Neural crest cell (in vitro differentiated cells): ENCODE results near the gene NRXN3. TPM values are rescaled to one million over a fixed set of nuclear protein-coding genes. Genes with fewer than 3 reads are reported as not detected.

Experiments
- DNase-seq: peaks from one replicate; pipeline ENCODE4 v3.0.0; 2021; ENCODE audit warnings: low read depth, mixed read lengths, low spot score
- H3K27ac Mint-ChIP-seq: one replicate; pipeline ENCODE4 v1.8.0; 2021; ENCODE audit warnings: mild to moderate bottlenecking, mixed read lengths; ENCODE audit not compliant: unreplicated experiment
- H3K27me3 Mint-ChIP-seq: 2 replicates; pipeline ENCODE4 v1.8.0; 2021; ENCODE audit warnings: low read depth, mild to moderate bottlenecking, mixed read lengths
- H3K36me3 Mint-ChIP-seq: 2 replicates; pipeline ENCODE4 v1.8.0; 2021; ENCODE audit warnings: low read depth, mild to moderate bottlenecking, mixed read lengths
- H3K4me1 Mint-ChIP-seq: 2 replicates; pipeline ENCODE4 v1.8.0; 2021; ENCODE audit warnings: mixed read lengths
- H3K4me3 Mint-ChIP-seq: one replicate; pipeline ENCODE4 v1.8.0; 2021; ENCODE audit warnings: mild to moderate bottlenecking, mixed read lengths
- H3K9me3 Mint-ChIP-seq: 2 replicates; pipeline ENCODE4 v1.8.0; 2021; ENCODE audit warnings: mixed read lengths
- CTCF ChIP-seq: fragments of 200-600 bp; sonication (generic); conservative IDR thresholded peaks from 2 replicates; pipeline ENCODE4 v1.5.0; 2021; ENCODE audit warnings: antibody characterized with exemption, mild to moderate bottlenecking
- total RNA-seq: library from RNA; stranded (reverse); gene quantifications from 2 replicates; pipeline ENCODE4 v1.2.1, GENCODE V29; 2021

The NRXN3 gene
- total RNA-seq, 1 donor from 2014 or later, result 2.5 TPM

- H3K4me3 Mint-ChIP-seq, result no peak overlapping the region
- TF ChIP-seq CTCF, result no peak
- no peak for DNase-seq
- no peak overlapping the region for H3K27ac Mint-ChIP-seq
- H3K27me3 Mint-ChIP-seq, result no peaks in the 10 kb centered on the region
- peaks cover 21% of the 10 kb centered on the region for H3K4me1 Mint-ChIP-seq
- H3K9me3 Mint-ChIP-seq, result peaks cover 5% of the 10 kb centered on the region
- no peaks in the 10 kb centered on the region for H3K36me3 Mint-ChIP-seq
These were observed 487.3 kb downstream of the NRXN3 start for GRCh38 chr14:78657451-78657850.

GRCh38 chr14:78664841-78665240 is 494.7 kb downstream of the NRXN3 start:
- no peaks in the 10 kb centered on the region for H3K27me3 Mint-ChIP-seq
- TF ChIP-seq CTCF, result no peak
- H3K27ac Mint-ChIP-seq, result no peak overlapping the region
- no peaks in the 10 kb centered on the region for H3K4me1 Mint-ChIP-seq
- no peak overlapping the region for H3K4me3 Mint-ChIP-seq
- H3K9me3 Mint-ChIP-seq, result no peaks in the 10 kb centered on the region
- DNase-seq, result no peak
- no peaks in the 10 kb centered on the region for H3K36me3 Mint-ChIP-seq

GRCh38 chr14:78666336-78667056 is 496.3 kb downstream of the NRXN3 start:
- no peaks in the 10 kb centered on the region for H3K36me3 Mint-ChIP-seq
- H3K4me1 Mint-ChIP-seq, result no peaks in the 10 kb centered on the region
- H3K27me3 Mint-ChIP-seq, result no peaks in the 10 kb centered on the region
- H3K27ac Mint-ChIP-seq, result no peak overlapping the region
- H3K9me3 Mint-ChIP-seq, result no peaks in the 10 kb centered on the region
- TF ChIP-seq CTCF, result no peak
- H3K4me3 Mint-ChIP-seq, result no peak overlapping the region
- no peak for DNase-seq

- H3K4me1 Mint-ChIP-seq, result no peaks in the 10 kb centered on the region
- H3K4me3 Mint-ChIP-seq, result no peak overlapping the region
- TF ChIP-seq CTCF, result no peak
- no peaks in the 10 kb centered on the region for H3K36me3 Mint-ChIP-seq
- H3K9me3 Mint-ChIP-seq, result no peaks in the 10 kb centered on the region
- no peak for DNase-seq
- H3K27me3 Mint-ChIP-seq, result no peaks in the 10 kb centered on the region
- no peak overlapping the region for H3K27ac Mint-ChIP-seq
These were observed 497.0 kb downstream of the NRXN3 start for GRCh38 chr14:78667141-78667540.

GRCh38 chr14:78673845-78674244 is 503.7 kb downstream of the NRXN3 start:
- Mint-ChIP-seq H3K27ac (no peak overlapping the region), H3K4me1 (no peaks in the 10 kb centered on the region), H3K9me3 (no peaks in the 10 kb centered on the region), H3K27me3 (no peaks in the 10 kb centered on the region), H3K4me3 (no peak overlapping the region), H3K36me3 (no peaks in the 10 kb centered on the region)
- TF ChIP-seq CTCF, result no peak
- DNase-seq, result no peak
